ENCODE results near the gene BRD3. TPM values are rescaled to one million over a fixed set of nuclear protein-coding genes. Genes with fewer than 3 reads are reported as not detected.

BRD3 gene
- total RNA-seq, 1 donor from 2014 or later: 98.1 TPM

DNA sequence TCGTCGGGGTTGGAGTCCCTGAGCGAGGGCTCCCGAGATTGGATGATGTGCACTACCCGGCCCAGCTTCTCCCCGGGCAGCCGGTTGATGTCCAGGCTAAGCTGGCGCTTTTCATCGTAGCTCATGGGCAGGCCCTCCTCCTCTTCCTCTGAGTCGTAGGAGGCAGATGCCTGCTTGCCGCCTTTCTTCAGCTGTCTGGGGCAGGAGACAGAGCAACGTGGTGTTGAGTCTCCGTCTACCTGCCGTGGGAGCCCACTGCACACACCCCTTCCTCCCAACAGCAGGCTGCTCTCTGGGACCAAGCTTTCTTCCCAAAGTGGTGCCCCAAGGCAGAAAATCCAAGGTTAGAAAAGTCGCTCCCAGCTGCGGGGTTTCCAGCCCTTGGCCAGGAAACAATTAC is 31.7 kb downstream of the BRD3 start:
- Mint-ChIP-seq H3K9me3 (ENCODE audit: low read depth) (peaks cover 4% of the 10 kb centered on the region), H3K4me1 (ENCODE audit: low read depth) (no peaks in the 10 kb centered on the region), H3K4me3 (ENCODE audit: low read depth) (no peak overlapping the region), H3K27me3 (no peaks in the 10 kb centered on the region), H3K36me3 (ENCODE audit: insufficient read depth) (peaks cover 50% of the 10 kb centered on the region), H3K27ac (peak overlapping the region; percentile 10)
- TF ChIP-seq, protein P1, sequence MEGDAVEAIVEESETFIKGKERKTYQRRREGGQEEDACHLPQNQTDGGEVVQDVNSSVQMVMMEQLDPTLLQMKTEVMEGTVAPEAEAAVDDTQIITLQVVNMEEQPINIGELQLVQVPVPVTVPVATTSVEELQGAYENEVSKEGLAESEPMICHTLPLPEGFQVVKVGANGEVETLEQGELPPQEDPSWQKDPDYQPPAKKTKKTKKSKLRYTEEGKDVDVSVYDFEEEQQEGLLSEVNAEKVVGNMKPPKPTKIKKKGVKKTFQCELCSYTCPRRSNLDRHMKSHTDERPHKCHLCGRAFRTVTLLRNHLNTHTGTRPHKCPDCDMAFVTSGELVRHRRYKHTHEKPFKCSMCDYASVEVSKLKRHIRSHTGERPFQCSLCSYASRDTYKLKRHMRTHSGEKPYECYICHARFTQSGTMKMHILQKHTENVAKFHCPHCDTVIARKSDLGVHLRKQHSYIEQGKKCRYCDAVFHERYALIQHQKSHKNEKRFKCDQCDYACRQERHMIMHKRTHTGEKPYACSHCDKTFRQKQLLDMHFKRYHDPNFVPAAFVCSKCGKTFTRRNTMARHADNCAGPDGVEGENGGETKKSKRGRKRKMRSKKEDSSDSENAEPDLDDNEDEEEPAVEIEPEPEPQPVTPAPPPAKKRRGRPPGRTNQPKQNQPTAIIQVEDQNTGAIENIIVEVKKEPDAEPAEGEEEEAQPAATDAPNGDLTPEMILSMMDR (IDR thresholded peaks at IDR 0.05; ENCODE audit: unreplicated experiment): no peak
- DNase-seq (ENCODE audit: low spot score, unreplicated experiment): no peak

DNA sequence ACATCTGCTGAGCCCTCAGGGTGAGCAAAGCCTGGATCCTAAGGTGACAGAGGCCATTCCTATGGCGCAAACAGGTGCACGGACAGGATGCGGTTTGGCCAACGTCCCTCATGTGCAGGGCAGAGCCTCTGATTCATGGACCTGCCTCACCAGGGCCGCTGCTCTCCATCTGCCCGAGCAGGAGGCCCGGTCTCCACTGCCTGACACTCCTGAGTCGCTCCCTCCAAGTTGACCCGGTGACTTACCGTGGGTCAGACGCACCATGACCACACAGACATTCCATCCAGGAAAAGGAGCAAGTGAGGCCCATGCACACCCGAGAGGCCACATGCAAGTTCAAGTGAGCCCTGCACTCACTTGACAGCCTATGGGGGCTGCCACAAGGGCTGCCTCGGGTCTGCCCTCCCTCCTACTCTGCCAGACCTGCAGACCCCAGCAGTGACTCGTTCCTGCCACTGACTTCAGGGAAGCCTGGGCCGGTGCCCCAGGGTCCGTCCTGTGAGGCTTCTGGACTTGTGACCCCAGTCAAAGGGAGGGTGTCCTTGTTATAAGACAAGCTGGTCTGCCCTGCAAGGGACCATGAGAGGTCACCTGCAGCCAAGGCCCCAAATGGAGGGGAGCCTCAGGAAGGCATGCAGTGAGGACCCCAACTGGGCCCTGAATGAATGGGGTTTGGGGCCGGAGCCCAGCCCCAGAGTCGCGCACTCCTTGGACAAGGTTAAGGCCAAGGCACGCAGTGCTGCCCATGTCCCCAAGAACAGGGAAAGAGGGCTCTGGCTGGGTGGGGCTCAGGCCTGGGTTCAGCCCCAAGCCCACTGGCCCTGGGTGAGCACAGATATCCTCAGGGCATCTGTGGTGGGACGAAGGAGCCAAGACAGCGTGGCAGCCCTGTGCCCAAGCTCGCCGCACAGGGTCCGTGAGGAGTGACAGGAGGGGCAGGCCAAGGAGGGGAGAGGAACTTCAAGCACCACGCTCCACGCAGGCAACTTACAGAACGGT is 32.5 kb downstream of the BRD3 start:
- TF ChIP-seq, protein P1 (IDR thresholded peaks at IDR 0.05; ENCODE audit: unreplicated experiment): no peak
- DNase-seq (ENCODE audit: low spot score, unreplicated experiment): no peak
- H3K36me3 Mint-ChIP-seq (ENCODE audit: insufficient read depth): peaks cover 46% of the 10 kb centered on the region
- H3K27me3 Mint-ChIP-seq: no peaks in the 10 kb centered on the region
- H3K9me3 Mint-ChIP-seq (ENCODE audit: low read depth): peaks cover 4% of the 10 kb centered on the region
- no peak overlapping the region for H3K4me3 Mint-ChIP-seq (ENCODE audit: low read depth)
- H3K27ac Mint-ChIP-seq: no peak overlapping the region
- no peaks in the 10 kb centered on the region for H3K4me1 Mint-ChIP-seq (ENCODE audit: low read depth)

DNA sequence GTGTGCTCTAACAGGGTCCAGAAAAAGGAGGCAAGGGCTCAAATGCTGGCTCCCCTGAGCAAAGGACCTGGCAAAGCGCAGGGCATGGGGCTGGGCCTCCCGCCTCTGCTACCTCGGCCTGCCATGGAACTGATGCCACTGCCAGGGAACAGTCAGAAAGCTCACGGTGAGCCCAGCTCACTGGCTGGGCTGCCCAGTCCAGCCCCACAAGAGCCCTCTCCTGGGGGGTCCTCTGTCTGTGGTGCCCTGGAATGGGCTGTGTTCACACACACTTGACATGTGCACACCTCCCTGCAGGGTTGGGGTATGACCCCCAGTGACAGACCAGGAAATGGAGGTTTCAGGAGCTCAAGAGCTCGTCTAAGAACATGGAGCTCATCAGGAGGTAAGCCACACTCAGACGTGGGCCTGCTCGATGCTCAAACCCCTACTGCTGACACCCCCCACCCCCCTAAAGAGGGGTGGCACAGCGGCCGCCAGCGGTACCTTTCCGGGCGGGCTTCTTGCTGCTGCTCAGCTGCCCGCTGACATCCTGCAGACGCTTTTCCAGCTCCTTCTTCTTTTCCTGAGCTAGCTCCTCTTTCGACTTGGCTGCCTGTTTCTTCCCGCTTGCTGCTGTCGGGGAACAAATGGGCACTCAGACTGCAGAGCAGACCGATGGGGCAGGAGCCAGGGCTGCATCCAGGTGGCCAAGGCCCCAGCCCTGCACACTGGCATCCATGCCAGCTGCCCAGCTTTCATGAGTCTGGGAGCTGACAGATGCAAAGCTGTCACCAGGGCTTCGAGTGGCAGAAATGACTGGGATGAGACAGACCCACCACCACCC is 33.4 kb downstream of the BRD3 start:
- peaks cover 4% of the 10 kb centered on the region for H3K9me3 Mint-ChIP-seq (ENCODE audit: low read depth)
- TF ChIP-seq, protein P1 (IDR thresholded peaks at IDR 0.05; ENCODE audit: unreplicated experiment): no peak
- DNase-seq (ENCODE audit: low spot score, unreplicated experiment): no peak
- no peak overlapping the region for H3K4me3 Mint-ChIP-seq (ENCODE audit: low read depth)
- H3K27me3 Mint-ChIP-seq: no peaks in the 10 kb centered on the region
- no peak overlapping the region for H3K27ac Mint-ChIP-seq
- H3K4me1 Mint-ChIP-seq (ENCODE audit: low read depth): no peaks in the 10 kb centered on the region
- H3K36me3 Mint-ChIP-seq (ENCODE audit: insufficient read depth): peaks cover 39% of the 10 kb centered on the region

DNA sequence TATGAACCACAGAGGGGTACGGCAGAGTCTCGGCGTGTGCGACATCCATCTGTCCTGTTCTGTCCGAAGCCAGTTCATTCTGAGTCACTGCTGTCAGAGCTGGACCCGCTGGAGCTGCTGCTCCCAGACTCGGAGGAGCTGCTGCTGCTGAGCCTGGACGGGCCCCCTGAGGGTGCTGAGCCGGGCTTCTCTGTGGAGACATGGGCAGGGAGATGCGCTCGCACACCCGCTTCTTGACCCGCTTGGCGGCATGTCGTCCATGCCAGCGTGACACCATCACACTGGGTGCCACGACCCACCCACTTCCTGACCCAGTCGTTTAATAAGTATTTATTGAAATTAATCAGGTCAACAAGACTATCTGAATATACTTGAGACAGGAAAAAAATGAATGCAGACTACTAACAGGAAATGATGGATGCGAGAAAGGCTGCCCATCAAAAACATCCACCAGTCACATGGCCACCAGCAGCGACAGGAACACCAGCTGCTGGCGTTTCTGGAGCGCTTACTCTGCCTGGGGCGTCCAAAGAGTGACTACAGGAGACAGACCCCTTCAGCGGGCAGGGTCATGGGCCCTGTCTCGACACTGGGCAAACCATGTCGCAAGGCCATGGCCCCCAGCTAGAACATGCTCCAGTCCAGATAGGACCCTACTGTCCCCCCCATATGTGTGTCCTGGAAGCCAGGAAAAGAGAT is 34.2 kb downstream of the BRD3 start:
- no peak for DNase-seq (ENCODE audit: low spot score, unreplicated experiment)
- H3K36me3 Mint-ChIP-seq (ENCODE audit: insufficient read depth): peaks cover 32% of the 10 kb centered on the region
- H3K4me1 Mint-ChIP-seq (ENCODE audit: low read depth): no peaks in the 10 kb centered on the region
- H3K27me3 Mint-ChIP-seq: no peaks in the 10 kb centered on the region
- no peak overlapping the region for H3K27ac Mint-ChIP-seq
- TF ChIP-seq, protein P1 (IDR thresholded peaks at IDR 0.05; ENCODE audit: unreplicated experiment): no peak
- H3K9me3 Mint-ChIP-seq (ENCODE audit: low read depth): no peaks in the 10 kb centered on the region
- H3K4me3 Mint-ChIP-seq (ENCODE audit: low read depth): no peak overlapping the region

Measured in progenitor cell of endocrine pancreas (in vitro differentiated cells).